Transverse colon (tissue), 3 donors: ENCODE results near the gene PGAP2.
"Not testable (repeated sequence)": the region's sequence is repeated elsewhere in the genome, so short reads cannot be mapped to it uniquely, and the experiment has no call there.

Experiments used
- CTCF ChIP-seq, 5 experiments: fragments of 200-600 bp in 3 of 5; fragments of 450-650 bp in 2 of 5; sonication (generic) in 3 of 5; IDR thresholded peaks; 1 replicate in 2 of 5; 2 replicates in 3 of 5; pipeline ENCODE4 v1.5.1; 2016 to 2017; ENCODE audit warnings: antibody characterized with exemption in 5 of 5, inconsistent platforms in 3 of 5, mild to moderate bottlenecking in 2 of 5, moderate library complexity in 1 of 5
- EP300 ChIP-seq: sonication (generic); formaldehyde crosslinking; IDR thresholded peaks from one replicate; pipeline ENCODE4 v1.6.1; 2017; ENCODE audit warnings: antibody characterized with exemption, low read depth
- POLR2A ChIP-seq: fragments of 450-650 bp; IDR thresholded peaks from one replicate; pipeline ENCODE4 v1.6.1; 2016; ENCODE audit warnings: antibody characterized with exemption, mild to moderate bottlenecking, moderate library complexity

- TF ChIP-seq CTCF (IDR thresholded peaks at IDR 0.05); EP300; POLR2A: not testable (repeated sequence)
These were observed 52.6 kb downstream of the PGAP2 start for GRCh38 chr11:3860898-3861393.
